Measurements from ENCODE around the gene FAM163B.

DNA sequence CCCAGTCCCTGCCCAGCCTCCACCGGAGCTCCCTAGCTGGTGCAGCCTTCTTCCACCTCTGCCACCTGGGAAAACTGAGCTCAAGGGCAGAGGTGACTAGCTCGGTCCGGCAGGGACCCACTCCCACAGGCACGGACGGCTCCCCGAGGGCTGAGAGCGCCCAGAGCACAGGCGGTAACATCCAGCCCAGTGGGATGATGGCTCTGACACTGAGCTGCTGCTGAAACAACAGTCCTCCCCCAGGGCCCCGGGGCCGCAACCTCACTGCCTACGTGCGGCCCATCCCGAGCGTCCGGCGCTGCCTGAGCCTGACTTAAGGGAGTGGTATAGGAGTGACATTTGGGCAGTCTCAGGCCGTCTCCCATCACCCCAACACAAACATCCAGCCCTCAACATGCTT is 3.7 kb downstream of the FAM163B start:
- TF ChIP-seq, protein P1, sequence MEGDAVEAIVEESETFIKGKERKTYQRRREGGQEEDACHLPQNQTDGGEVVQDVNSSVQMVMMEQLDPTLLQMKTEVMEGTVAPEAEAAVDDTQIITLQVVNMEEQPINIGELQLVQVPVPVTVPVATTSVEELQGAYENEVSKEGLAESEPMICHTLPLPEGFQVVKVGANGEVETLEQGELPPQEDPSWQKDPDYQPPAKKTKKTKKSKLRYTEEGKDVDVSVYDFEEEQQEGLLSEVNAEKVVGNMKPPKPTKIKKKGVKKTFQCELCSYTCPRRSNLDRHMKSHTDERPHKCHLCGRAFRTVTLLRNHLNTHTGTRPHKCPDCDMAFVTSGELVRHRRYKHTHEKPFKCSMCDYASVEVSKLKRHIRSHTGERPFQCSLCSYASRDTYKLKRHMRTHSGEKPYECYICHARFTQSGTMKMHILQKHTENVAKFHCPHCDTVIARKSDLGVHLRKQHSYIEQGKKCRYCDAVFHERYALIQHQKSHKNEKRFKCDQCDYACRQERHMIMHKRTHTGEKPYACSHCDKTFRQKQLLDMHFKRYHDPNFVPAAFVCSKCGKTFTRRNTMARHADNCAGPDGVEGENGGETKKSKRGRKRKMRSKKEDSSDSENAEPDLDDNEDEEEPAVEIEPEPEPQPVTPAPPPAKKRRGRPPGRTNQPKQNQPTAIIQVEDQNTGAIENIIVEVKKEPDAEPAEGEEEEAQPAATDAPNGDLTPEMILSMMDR (IDR thresholded peaks at IDR 0.05): no peak
- no peak for TF ChIP-seq POLR2A (IDR thresholded peaks at IDR 0.05)
